ENCODE data around the gene PARM1. TPM values are rescaled to one million over a fixed set of nuclear protein-coding genes. Genes with fewer than 3 reads are reported as not detected.

PARM1 gene
- polyA plus RNA-seq, 3 donors, result 0.06 to 0.54 (median 0.27) TPM

DNA sequence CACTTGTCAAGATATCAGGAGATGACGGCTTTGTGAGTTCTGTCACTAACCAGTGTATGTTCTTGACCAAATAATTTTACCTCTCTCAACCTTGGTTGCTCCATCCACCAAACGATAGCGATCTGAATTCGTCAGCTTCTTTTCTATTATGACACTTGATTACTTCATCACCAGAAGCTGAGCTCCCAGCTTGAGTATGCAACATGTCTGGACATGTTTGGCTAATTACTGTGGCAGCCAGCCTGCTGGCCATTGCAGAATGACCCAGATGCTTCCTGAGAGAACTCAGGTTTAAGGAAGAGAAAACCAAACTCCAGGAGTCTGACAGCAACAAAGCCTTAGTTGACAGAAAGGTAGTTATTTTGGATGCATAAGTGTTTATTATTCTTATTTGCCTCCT, 46.4 kb upstream of the PARM1 start:
- 89% methylated on average over 4 of the region's 4 CpGs for WGBS (ENCODE audit: insufficient coverage)

DNA sequence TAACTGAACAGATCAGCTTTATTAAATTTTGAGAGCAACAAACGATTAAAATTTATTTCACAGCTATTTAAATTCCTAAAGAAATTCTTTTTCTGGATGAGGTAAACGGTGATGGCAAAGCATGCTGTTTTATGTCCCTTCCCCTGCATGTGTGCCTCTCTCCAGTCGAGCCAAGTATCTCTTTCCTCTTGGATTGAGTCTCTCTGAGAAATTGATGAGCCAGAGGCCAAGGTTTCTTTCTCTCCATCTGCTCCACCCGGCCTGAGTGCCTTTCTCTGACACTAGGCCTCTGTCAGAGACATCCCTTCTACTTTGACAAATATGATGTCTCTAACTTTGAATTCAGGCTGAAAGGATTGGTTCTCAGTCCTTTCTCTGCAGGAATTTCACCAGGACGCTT, 42.6 kb upstream of the PARM1 start:
- no peaks in the 10 kb centered on the region for H3K4me1 ChIP-seq (ENCODE audit: control insufficient read depth in 1 of 2, insufficient read depth in 2 of 2, low read length in 2 of 2)
- H2AFZ ChIP-seq (ENCODE audit: insufficient read depth, low read depth, low read length, poor library complexity, severe bottlenecking), result no peak overlapping the region
- no peaks in the 10 kb centered on the region for H4K20me1 ChIP-seq (ENCODE audit: insufficient read depth, low read length)
- no peak overlapping the region for H3K4me2 ChIP-seq (replicated peaks; ENCODE audit: extremely low read depth, low read length, poor library complexity, severe bottlenecking)
- H3K36me3 ChIP-seq (replicated peaks in 1 of 2; ENCODE audit: control insufficient read depth in 1 of 2, insufficient read depth in 2 of 2, low read length in 2 of 2), result no peaks in the 10 kb centered on the region
- H3K27me3 ChIP-seq (ENCODE audit: control insufficient read depth in 2 of 2, insufficient read depth in 2 of 2, low read length in 2 of 2), result no peaks in the 10 kb centered on the region
- Mint-ChIP-seq H3K27me3 (ENCODE audit: low read depth in 3 of 3) (peaks cover 0 to 3% (median 2%) of the 10 kb centered on the region in 3 donors), H3K4me1 (peaks cover 9% of the 10 kb centered on the region), H3K36me3 (no peaks in the 10 kb centered on the region), H3K9me3 (peaks cover 0 to 2% (median 0%) of the 10 kb centered on the region in 7 donors), H3K27ac (no peak overlapping the region), H3K4me3 (no peak overlapping the region)
- H3K27ac ChIP-seq (ENCODE audit: low read depth in 1 of 2, low read length in 2 of 2), result no peak overlapping the region
- 64% methylated on average over 3 of the region's 5 CpGs for WGBS (ENCODE audit: insufficient coverage)
- intact Hi-C loops (cut with micrococcal nuclease), result no loop called here
- no peaks in the 10 kb centered on the region for H3K79me2 ChIP-seq (ENCODE audit: insufficient read depth, low read length)
- no peak for DNase-seq
- TF ChIP-seq, protein P1, sequence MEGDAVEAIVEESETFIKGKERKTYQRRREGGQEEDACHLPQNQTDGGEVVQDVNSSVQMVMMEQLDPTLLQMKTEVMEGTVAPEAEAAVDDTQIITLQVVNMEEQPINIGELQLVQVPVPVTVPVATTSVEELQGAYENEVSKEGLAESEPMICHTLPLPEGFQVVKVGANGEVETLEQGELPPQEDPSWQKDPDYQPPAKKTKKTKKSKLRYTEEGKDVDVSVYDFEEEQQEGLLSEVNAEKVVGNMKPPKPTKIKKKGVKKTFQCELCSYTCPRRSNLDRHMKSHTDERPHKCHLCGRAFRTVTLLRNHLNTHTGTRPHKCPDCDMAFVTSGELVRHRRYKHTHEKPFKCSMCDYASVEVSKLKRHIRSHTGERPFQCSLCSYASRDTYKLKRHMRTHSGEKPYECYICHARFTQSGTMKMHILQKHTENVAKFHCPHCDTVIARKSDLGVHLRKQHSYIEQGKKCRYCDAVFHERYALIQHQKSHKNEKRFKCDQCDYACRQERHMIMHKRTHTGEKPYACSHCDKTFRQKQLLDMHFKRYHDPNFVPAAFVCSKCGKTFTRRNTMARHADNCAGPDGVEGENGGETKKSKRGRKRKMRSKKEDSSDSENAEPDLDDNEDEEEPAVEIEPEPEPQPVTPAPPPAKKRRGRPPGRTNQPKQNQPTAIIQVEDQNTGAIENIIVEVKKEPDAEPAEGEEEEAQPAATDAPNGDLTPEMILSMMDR (IDR thresholded peaks at IDR 0.05), result no peak
- H3K9ac ChIP-seq (ENCODE audit: insufficient read depth, low read length, poor library complexity, severe bottlenecking), result no peak overlapping the region
- H3K9me3 ChIP-seq (replicated peaks in 1 of 2; ENCODE audit: control insufficient read depth in 1 of 2, insufficient read depth in 1 of 2, low read length in 2 of 2), result no peaks in the 10 kb centered on the region
- H3K4me3 ChIP-seq (replicated peaks in 1 of 3; ENCODE audit: low read depth in 2 of 3, low read length in 3 of 3), result no peak overlapping the region

More for the DNA sequence above, 46.4 kb upstream of the PARM1 start:
- intact Hi-C loops (cut with micrococcal nuclease), result no loop called here
- Histone ChIP-seq H3K4me3 (replicated peaks in 1 of 3; ENCODE audit: low read depth in 2 of 3, low read length in 3 of 3) (no peak overlapping the region), H2AFZ (ENCODE audit: insufficient read depth, low read depth, low read length, poor library complexity, severe bottlenecking) (no peak overlapping the region), H3K27ac (ENCODE audit: low read depth in 1 of 2, low read length in 2 of 2) (no peak overlapping the region), H3K4me2 (replicated peaks; ENCODE audit: extremely low read depth, low read length, poor library complexity, severe bottlenecking) (no peak overlapping the region), H4K20me1 (ENCODE audit: insufficient read depth, low read length) (no peaks in the 10 kb centered on the region), H3K9me3 (replicated peaks in 1 of 2; ENCODE audit: control insufficient read depth in 1 of 2, insufficient read depth in 1 of 2, low read length in 2 of 2) (no peaks in the 10 kb centered on the region), H3K36me3 (replicated peaks in 1 of 2; ENCODE audit: control insufficient read depth in 1 of 2, insufficient read depth in 2 of 2, low read length in 2 of 2) (no peaks in the 10 kb centered on the region), H3K9ac (ENCODE audit: insufficient read depth, low read length, poor library complexity, severe bottlenecking) (no peak overlapping the region), H3K79me2 (ENCODE audit: insufficient read depth, low read length) (no peaks in the 10 kb centered on the region), H3K27me3 (ENCODE audit: control insufficient read depth in 2 of 2, insufficient read depth in 2 of 2, low read length in 2 of 2) (no peaks in the 10 kb centered on the region), H3K4me1 (ENCODE audit: control insufficient read depth in 1 of 2, insufficient read depth in 2 of 2, low read length in 2 of 2) (no peaks in the 10 kb centered on the region)
- peaks cover 0 to 2% (median 0%) of the 10 kb centered on the region in 7 donors for H3K9me3 Mint-ChIP-seq
- H3K27me3 Mint-ChIP-seq (ENCODE audit: low read depth in 3 of 3), result peaks cover 2 to 3% (median 2%) of the 10 kb centered on the region in 3 donors
- DNase-seq, result no peak
- no peak overlapping the region for H3K4me3 Mint-ChIP-seq
- H3K4me1 Mint-ChIP-seq, result no peaks in the 10 kb centered on the region
- no peak overlapping the region for H3K27ac Mint-ChIP-seq
- no peaks in the 10 kb centered on the region for H3K36me3 Mint-ChIP-seq
- TF ChIP-seq, protein P1 (IDR thresholded peaks at IDR 0.05), result no peak
